GM11168 (cell line): ENCODE results near the gene CASP14.
"Not testable (repeated sequence)": the region's sequence is repeated elsewhere in the genome, so short reads cannot be mapped to it uniquely, and the experiment has no call there.

ENCODE experiments used
- in situ Hi-C: fragments of 300-500 bp; cut with MboI; formaldehyde crosslinking; loops from one replicate; pipeline ENCODE4 v1.12.0; 2022; ENCODE audit warnings: low sequenced_read_pairs; ENCODE audit not compliant: unreplicated experiment

The CASP14 gene

GRCh38 chr19:15048885-15049541 lies at the start of gene CASP14:
TSS of gene CASP14 (plus strand) at chr19:15049480. CDS start at chr19:15052252, 2,772 bp downstream.
- in situ Hi-C loops, result no loop called here

- in situ Hi-C loops, result no loop called here
Observed at GRCh38 chr19:15008308-15008707, 41.0 kb upstream of the CASP14 start.

- in situ Hi-C loops, result no loop called here
Observed at GRCh38 chr19:15010501-15011300, 38.6 kb upstream of the CASP14 start.

- in situ Hi-C loops, result no loop called here
Observed at GRCh38 chr19:15014579-15014978, 34.7 kb upstream of the CASP14 start.

GRCh38 chr19:15015946-15016542 lies 33.2 kb upstream of the CASP14 start:
- in situ Hi-C loops, result no loop called here

GRCh38 chr19:15018836-15019235 lies 30.4 kb upstream of the CASP14 start:
- in situ Hi-C loops, result not testable (repeated sequence)

- in situ Hi-C loops, result no loop called here
Observed at GRCh38 chr19:15021286-15022007, 27.8 kb upstream of the CASP14 start.

GRCh38 chr19:15022752-15023151 lies 26.5 kb upstream of the CASP14 start:
- in situ Hi-C loops, result no loop called here

- in situ Hi-C loops, result no loop called here
Observed at GRCh38 chr19:15025217-15025616, 24.1 kb upstream of the CASP14 start.

GRCh38 chr19:15028490-15028889 lies 20.8 kb upstream of the CASP14 start:
- in situ Hi-C loops, result no loop called here

GRCh38 chr19:15031675-15032074 lies 17.6 kb upstream of the CASP14 start:
- in situ Hi-C loops, result no loop called here

GRCh38 chr19:15035795-15036311 lies 13.4 kb upstream of the CASP14 start:
- in situ Hi-C loops, result no loop called here

- in situ Hi-C loops, result no loop called here
Observed at GRCh38 chr19:15037586-15037985, 11.7 kb upstream of the CASP14 start.

GRCh38 chr19:15038294-15038693 lies 11.0 kb upstream of the CASP14 start:
- in situ Hi-C loops, result no loop called here

GRCh38 chr19:15042003-15042402 lies 7.3 kb upstream of the CASP14 start:
- in situ Hi-C loops, result no loop called here

GRCh38 chr19:15042826-15043225 lies 6.5 kb upstream of the CASP14 start:
- in situ Hi-C loops, result no loop called here

GRCh38 chr19:15045506-15045905 lies 3.8 kb upstream of the CASP14 start:
- in situ Hi-C loops, result no loop called here

GRCh38 chr19:15047680-15048079 lies 1.6 kb upstream of the CASP14 start:
- in situ Hi-C loops, result no loop called here

GRCh38 chr19:15048128-15048527 lies 1.2 kb upstream of the CASP14 start:
- in situ Hi-C loops, result no loop called here

- in situ Hi-C loops, result no loop called here
Observed at GRCh38 chr19:15050639-15051038, 1.4 kb downstream of the CASP14 start.
